CD4-positive, alpha-beta T cell treated with Interleukin-17A for 1 hour (primary cell): Measurements from ENCODE around the gene TMEM42.
A peak's percentile ranks its signal among the peaks of the same experiment; 100 is the strongest.
"Not testable (repeated sequence)": the region's sequence is repeated elsewhere in the genome, so short reads cannot be mapped to it uniquely, and the experiment has no call there.

Experiments used
- DNase-seq: peaks from one replicate; pipeline ENCODE4 v3.0.0-alpha.2; 2020

Gene TMEM42

DNA sequence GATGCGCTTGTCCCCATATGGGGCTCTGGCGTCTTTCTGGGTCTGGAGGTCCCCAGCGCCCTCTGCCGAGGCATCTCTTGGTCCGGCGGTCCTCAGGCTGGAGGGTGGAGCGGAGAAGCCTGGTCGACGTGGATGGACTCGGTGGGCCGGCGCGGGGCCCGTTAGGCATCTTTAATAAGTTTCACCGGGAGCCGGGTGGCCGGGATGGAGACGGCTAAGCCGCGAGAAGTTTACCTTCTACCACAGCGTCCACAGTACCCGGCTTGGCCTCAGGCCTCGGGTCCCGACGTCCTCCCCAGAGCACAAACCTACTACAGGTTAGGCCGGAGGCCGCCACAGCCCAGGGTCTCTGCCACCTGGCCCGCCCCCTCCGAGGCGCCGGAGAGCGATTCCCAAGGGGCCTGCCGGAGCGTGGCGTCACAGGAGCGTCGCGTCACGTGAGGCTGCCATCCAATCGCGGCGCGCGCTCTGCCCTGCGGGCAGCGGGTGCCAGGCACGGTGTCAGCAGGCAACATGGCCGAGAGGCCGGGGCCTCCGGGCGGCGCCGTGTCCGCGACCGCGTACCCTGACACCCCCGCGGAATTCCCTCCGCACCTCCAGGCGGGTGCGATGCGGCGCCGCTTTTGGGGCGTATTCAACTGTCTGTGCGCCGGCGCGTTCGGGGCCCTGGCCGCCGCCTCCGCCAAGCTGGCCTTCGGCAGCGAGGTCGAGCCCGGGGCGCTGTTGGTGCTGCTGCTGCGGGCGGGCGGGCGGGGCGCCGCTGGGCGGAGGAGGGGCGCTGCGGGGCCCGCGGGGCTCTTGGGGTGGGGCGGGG, at the start of gene TMEM42:
TMEM42 (plus strand) TSS at position 501 of the 814 bp plus-strand sequence; CDS start at position 514, 13 bp downstream.
- DNase-seq = peak; percentile 92

DNA sequence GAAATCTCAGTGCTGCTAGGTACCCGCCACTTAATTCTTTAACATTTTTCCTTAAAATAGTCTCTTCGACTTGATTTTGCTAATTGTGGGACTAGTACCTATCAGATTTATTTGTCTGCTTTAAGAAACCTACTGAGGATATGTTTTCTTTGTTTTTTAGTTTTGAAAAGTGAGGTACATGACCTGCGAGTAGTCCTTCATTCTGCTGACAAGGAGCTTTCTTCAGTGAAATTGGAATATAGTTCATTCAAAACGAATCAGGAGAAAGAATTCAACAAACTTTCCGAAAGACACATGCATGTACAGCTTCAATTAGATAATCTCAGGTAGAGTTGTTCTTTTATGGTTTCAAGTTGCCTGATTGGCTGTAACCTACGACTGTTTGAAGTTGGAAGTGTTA, 47.0 kb upstream of the TMEM42 start:
- no peak for DNase-seq

DNA sequence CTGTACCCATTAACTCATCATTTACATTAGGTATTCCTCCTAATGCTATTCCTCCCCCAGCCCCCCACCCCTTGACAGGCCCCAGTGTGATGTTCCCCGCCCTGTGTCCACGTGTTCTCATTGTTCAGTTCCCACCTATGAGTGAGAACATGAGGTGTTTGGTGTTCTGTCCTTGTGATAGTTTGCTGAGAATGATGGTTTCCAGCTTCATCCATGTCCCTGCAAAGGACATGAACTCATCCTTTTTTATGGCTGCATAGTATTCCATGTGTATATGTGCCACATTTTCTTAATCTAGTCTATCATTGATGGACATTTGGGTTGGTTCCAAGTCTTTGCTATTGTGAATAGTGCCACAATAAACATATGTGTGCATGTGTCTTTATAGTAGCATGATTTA, 45.4 kb upstream of the TMEM42 start:
- not testable (repeated sequence) for DNase-seq

DNA sequence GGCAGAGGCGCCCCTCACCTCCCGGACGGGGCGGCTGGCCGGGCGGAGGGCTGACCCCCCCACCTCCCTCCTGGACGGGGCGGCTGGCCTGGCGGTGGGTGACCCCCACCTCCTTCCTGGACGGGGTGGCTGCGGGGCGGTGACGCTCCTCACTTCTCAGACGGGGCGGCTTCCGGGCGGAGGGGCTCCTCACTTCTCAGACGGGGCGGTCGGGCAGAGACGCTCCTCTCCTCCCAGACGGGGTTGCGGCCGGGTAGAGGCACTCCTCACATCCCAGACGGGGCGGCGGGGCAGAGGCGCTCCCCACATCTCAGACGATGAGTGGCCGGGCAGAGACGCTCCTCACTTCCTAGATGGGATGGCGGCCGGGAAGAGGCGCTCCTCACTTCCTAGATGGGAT, 40.5 kb upstream of the TMEM42 start:
- not testable (repeated sequence) for DNase-seq

GRCh38 chr3:44825264-44825925, 36.3 kb upstream of the TMEM42 start:
- DNase-seq = no peak

DNA sequence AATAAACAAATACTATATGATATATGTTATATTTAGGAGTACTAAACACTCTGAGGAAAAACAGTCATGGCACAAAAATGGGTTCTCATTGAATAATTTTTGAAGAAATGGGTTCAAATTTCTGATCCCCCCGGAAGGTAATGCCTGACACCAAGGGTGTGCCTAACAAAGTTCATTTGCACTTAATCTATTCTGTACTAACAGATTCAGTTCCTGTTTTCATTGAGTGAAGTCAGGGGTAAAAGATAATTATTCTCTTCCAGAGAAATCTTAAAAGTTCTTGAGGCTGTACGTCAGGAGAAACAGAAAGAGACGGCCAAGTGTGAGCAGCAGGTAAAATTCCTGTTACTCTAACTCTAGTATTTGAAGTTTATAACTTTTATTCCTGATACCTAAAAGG, 34.5 kb upstream of the TMEM42 start:
- no peak for DNase-seq

GRCh38 chr3:44831232-44831631, 30.5 kb upstream of the TMEM42 start:
- no peak for DNase-seq

DNA sequence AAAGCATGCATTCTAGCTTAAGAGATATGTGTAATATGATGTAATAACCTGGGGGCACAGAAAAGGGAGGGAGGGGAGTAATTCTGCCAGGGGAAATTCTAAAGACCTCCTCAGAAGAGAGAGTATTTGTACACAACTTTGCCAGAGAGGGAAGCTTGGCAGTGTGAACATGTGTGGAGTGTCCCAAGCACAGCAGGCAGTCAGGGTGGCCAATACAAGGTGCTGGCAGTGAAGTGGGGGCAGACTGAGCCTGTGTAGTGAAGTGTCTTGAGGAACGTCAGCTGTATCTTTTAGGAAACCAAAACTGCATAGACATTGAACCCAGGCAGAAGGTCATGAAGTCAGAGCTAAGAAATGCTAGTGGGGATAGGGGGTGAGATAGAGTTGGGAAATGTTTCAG, 29.7 kb upstream of the TMEM42 start:
- DNase-seq = no peak

DNA sequence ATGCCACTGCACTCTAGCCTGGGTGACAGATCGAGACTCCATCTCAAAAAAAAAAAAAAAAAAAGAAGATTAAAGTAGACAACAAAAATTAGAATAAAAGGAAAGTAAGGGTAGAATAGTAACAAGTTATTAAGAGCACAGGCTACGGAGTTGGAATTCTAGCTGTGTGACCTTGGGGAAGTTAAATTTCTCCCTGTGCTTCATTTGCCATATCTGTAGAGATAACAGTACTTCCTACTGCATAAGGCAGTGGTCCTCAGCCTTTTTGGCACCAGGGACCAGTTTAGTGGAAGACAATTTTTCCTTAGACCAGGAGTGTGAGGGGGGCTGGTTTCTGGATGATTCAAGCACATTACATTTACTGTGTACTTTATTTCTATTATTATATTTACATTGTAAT, 28.7 kb upstream of the TMEM42 start:
- DNase-seq = no peak

DNA sequence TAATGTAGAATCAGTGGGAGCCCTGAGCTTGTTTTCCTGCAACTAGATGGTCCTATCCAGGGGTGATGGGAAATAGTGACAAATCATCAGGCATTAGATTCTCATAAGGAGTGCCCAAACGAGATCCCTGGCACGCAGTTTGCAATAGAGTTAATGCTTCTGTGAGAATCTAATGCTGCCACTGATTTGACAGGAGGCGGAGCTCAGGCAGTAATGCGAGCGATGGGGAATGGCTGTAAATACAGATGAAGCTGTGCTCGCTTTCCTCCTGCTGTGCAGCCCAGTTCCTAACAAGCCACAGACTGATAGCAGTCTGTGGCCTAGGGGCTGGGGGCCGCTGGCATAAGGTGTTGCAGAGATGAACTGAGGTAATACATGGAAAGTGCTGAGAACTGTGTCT, 28.3 kb upstream of the TMEM42 start:
- no peak for DNase-seq

DNA sequence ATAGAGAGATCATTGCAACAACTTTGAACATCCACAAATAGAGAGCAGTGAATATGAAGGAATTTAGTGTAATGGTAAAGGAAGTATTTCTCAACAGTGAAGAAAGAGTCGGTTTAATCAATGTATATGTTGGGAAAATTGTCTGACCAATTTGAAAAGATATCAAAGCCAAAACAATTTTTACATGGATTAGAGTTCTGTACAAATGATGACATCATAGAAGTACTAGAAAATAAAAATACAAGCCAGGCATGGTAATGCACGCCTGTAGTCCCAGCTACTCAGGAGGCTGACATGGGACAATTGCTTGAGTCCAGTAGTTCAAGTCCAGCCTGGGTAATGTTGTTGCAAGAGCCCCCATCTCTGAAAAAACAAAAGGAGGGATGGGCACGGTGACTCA, 26.0 kb upstream of the TMEM42 start:
- DNase-seq = no peak

GRCh38 chr3:44842376-44842775, 19.3 kb upstream of the TMEM42 start:
- DNase-seq = no peak

DNA sequence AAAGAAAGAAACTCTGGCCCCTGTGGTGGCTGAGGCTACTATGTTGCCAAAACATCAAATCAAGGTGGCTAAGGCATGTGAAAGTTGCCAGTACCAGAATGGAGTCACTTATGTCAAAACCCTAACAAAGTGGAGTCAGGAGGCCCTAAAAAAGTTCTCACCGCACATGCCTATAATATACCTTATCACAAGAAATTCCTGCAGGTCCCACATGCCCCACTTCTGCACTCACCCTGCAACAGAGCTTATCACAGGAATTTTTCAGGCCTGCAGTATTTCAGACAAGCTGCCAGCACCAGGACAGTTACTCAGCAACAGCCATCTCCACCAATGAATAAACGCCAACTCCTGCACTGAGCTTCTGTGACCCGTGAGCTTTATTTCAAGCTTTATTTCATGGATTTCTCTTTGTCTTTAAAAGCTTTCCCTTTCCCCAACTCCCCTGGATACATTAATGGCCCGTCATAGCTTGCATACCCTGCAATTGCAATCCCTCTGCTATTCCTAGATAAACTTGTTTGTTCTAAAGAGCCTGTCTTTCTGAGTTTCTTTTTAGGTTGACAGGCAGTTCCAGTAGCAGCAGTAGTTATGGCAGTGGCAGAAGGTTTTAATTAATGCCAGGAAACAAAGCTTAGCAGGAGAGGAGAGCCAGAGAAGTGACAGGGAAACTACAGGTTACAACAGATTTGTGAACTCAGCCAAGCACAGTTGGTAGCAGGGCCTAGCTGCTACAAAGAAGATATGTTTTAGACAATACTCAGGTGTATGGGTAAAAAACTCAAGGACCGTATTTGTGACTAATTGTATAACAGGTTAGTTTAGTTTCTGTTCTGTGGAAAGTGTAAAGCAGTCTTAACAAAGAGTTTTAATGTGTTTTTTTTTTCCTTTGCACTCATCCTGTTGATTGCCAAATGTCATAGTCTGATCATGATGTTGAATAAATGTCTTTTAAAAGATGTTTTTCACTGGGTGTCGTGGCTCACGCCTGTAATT, 15.9 kb upstream of the TMEM42 start:
- DNase-seq = no peak

GRCh38 chr3:44848634-44849033, 13.1 kb upstream of the TMEM42 start:
- DNase-seq = no peak

- DNase-seq = not testable (repeated sequence)
Observed at GRCh38 chr3:44856663-44857062, 5.0 kb upstream of the TMEM42 start.

- no peak for DNase-seq
Observed at GRCh38 chr3:44860117-44860516, 1.6 kb upstream of the TMEM42 start.

DNA sequence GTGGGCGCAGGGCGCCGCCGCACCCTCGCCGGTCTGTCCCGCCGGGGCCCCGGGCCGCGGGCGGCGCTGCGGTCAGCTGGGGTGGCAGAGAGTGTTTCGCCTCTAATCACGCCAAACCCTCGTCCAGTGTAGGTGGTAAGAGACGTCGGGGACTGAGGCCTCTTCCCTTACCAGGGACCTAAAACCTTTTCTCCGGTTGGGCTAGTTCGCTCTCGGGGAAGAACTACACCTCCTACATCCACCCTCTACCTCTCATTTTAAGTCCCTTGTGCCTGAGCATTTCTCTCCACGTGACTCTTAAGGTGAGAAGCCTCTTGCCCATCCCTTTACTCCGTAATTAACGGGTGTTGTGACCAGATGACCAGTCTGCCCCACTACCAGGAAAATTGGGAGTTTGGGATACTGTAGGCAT, 520 bp downstream of the TMEM42 start:
- no peak for DNase-seq

DNA sequence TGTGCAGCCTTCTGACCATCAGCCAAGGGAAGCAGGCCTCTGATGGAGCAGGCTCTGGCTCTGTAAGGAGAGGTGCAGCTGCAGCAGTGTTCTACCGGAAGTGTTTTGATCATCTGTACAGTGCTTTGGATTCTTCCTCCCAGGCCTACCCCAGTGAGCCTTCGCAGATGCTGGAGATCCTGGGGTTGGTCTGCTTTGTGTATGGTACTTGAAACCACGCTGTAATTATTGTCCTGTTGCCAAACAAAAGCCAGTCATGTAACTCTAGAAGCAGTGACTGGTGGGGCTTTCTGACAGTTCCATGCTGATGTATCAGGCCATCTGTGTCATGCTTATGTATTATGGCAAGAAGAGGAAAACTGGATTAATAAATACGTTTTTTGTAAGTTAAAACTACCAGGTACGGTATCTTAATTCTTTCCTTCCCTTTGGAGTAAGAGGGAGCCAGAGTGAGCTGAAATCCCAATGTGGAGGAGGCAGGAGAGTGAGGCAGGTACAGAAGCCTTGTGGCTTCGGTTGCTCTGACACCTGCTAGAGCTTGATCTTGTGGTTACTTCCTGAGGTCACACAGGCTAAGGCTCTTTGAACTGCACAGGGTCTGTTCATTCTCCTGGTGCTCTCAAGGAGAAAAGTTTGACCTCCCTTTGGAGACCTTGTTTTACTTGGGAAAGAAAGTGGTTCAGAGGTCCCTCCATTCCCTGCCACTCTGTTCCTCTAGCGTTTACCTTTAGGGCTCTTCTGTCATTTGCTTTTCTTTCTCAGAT, 3.7 kb downstream of the TMEM42 start:
- DNase-seq = peak; percentile 28

DNA sequence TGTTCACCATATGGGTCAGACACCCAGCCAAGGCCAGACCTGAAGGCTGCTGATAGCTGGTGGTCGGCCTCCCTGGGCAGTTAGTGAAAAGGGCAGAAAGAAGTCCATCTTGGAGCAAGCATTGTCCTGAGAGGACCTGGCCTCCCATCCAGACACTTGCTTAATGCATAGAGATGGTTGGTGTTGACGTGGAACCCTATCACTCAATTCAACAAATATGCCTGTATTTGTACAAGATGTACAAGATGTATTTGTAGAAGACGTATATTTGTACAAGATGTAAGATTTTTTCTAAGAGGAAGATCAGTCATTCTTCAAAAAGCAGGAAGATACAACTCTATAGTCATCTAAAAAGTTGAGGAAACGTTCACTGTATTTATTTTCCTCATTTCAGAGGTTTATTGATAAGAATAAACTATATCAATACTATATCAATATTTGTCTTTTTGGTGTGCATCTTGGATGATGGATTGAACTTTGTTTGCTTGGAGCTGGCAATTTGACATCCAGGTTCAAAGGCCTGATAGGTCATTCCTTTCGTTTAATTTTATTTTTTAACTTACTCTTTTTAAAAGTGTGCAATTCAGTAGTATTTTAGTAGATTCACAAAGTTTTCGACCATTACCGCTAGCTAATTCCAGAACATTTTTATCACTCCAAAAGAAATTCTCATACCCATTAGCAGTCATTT, 5.9 kb downstream of the TMEM42 start:
- no peak for DNase-seq

GRCh38 chr3:44870375-44871061, 8.8 kb downstream of the TMEM42 start:
- no peak for DNase-seq

- DNase-seq = no peak
Observed at GRCh38 chr3:44874308-44874707, 12.6 kb downstream of the TMEM42 start, which contains the start of gene TGM4. TSS of gene TGM4 (plus strand) at chr3:44874608. CDS start at chr3:44874679, 71 bp downstream.
